Neural cell (in vitro differentiated cells): Measurements from ENCODE around the gene SPINT3. TPM values are rescaled to one million over a fixed set of nuclear protein-coding genes. Genes with fewer than 3 reads are reported as not detected.

ENCODE experiments used
- H2AFZ ChIP-seq: fragments of 200-600, 300-800 bp; sonication (generic), shearing (Covaris generic); 2 replicates; pipeline ENCODE4 v1.6.0; 2014; ENCODE audit warnings: low read depth, mild to moderate bottlenecking, antibody characterized with exemption, low read length, moderate library complexity
- H3F3A ChIP-seq: fragments of 200-600 bp; shearing (Covaris generic); 2 replicates; pipeline ENCODE4 v1.6.1; 2016; ENCODE audit warnings: mild to moderate bottlenecking, moderate library complexity, mixed read lengths, antibody characterized with exemption, low read length; ENCODE audit not compliant: insufficient read depth, poor library complexity, severe bottlenecking
- H3K27ac ChIP-seq: fragments of 200-600, 300-800 bp; sonication (generic), shearing (Covaris generic); 2 replicates; pipeline ENCODE4 v1.5.1; 2014; ENCODE audit warnings: mild to moderate bottlenecking, low read length, moderate library complexity
- H3K27me3 ChIP-seq: fragments of 300-800, 200-600 bp; sonication (generic), shearing (Covaris generic); 2 replicates; pipeline ENCODE4 v1.6.0; 2014; ENCODE audit warnings: mild to moderate bottlenecking, low read depth, low read length, moderate library complexity; ENCODE audit not compliant: insufficient read depth
- H3K36me3 ChIP-seq: fragments of 300-800, 200-600 bp; sonication (generic), shearing (Covaris generic); 2 replicates; pipeline ENCODE4 v1.5.1; 2014; ENCODE audit warnings: mild to moderate bottlenecking, antibody characterized with exemption, low read length, moderate library complexity; ENCODE audit not compliant: insufficient read depth
- H3K4me2 ChIP-seq: fragments of 300-800, 200-600 bp; sonication (generic), shearing (Covaris generic); 2 replicates; pipeline ENCODE4 v1.6.0; 2014; ENCODE audit warnings: mild to moderate bottlenecking, low read length
- H3K4me3 ChIP-seq: fragments of 300-800, 200-600 bp; sonication (generic), shearing (Covaris generic); 2 replicates; pipeline ENCODE4 v1.5.1; 2014; ENCODE audit warnings: mild to moderate bottlenecking, low read length, moderate library complexity
- H3K79me2 ChIP-seq: fragments of 200-600 bp; shearing (Covaris generic); replicated peaks from 2 replicates; pipeline ENCODE4 v1.6.0; 2014; ENCODE audit warnings: mild to moderate bottlenecking, low read length, moderate library complexity; ENCODE audit not compliant: insufficient read depth
- H3K9ac ChIP-seq: fragments of 300-800, 200-600 bp; sonication (generic), shearing (Covaris generic); 2 replicates; pipeline ENCODE4 v1.6.1; 2016; ENCODE audit warnings: mild to moderate bottlenecking, low read length, mixed read lengths
- H3K9me2 ChIP-seq: fragments of 200-600 bp; shearing (Covaris generic); 2 replicates; pipeline ENCODE4 v1.6.1; 2016; ENCODE audit warnings: mild to moderate bottlenecking, low read length, mixed read lengths; ENCODE audit not compliant: insufficient read depth
- H3K9me3 ChIP-seq: fragments of 200-600, 300-800 bp; sonication (generic), shearing (Covaris generic); 2 replicates; pipeline ENCODE4 v1.6.1; 2016; ENCODE audit warnings: mild to moderate bottlenecking, mixed run types, low read length, moderate library complexity, mixed read lengths
- H4K20me1 ChIP-seq: fragments of 200-600 bp; shearing (Covaris generic); 2 replicates; pipeline ENCODE4 v1.6.1; 2016; ENCODE audit warnings: mild to moderate bottlenecking, mixed run types; ENCODE audit not compliant: insufficient read depth
- EP300 ChIP-seq: fragments of 450-650 bp; conservative IDR thresholded peaks from 2 replicates; pipeline ENCODE4 v1.6.1; 2014; ENCODE audit warnings: antibody characterized with exemption, mild to moderate bottlenecking, moderate library complexity; ENCODE audit not compliant: poor library complexity, severe bottlenecking
- EZH2 ChIP-seq: fragments of 200-600, 300-800 bp; shearing (Covaris generic), sonication (generic); IDR thresholded peaks from 2 replicates; pipeline ENCODE4 v1.6.1; 2014; ENCODE audit warnings: antibody characterized with exemption, low read length, borderline replicate concordance, mild to moderate bottlenecking; ENCODE audit not compliant: insufficient read depth, poor library complexity, severe bottlenecking
- MXI1 ChIP-seq: fragments of 450-650 bp; conservative IDR thresholded peaks from 2 replicates; pipeline ENCODE4 v1.6.1; 2014; ENCODE audit warnings: antibody characterized with exemption, mild to moderate bottlenecking; ENCODE audit not compliant: poor library complexity, severe bottlenecking
- POLR2AphosphoS5 ChIP-seq: IDR thresholded peaks from 2 replicates; pipeline ENCODE4 v1.6.1; 2012
- RAD21 ChIP-seq: fragments of 450-650 bp; conservative IDR thresholded peaks from 2 replicates; pipeline ENCODE4 v1.6.1; 2014; ENCODE audit warnings: antibody characterized with exemption, mild to moderate bottlenecking, moderate library complexity
- REST ChIP-seq: IDR thresholded peaks from 2 replicates; pipeline ENCODE4 v1.6.1; 2012; ENCODE audit warnings: borderline replicate concordance
- SMC3 ChIP-seq: fragments of 450-650 bp; conservative IDR thresholded peaks from 2 replicates; pipeline ENCODE4 v1.6.1; 2014; ENCODE audit warnings: antibody characterized with exemption, mild to moderate bottlenecking, moderate library complexity; ENCODE audit not compliant: poor library complexity
- TAF1 ChIP-seq: IDR thresholded peaks from 2 replicates; pipeline ENCODE4 v1.6.1; 2012; ENCODE audit warnings: low read depth
- polyA plus RNA-seq: library from polyadenylated mRNA; depleted of rRNA; stranded (reverse); fragments of >200 nt; gene quantifications from 2 replicates; pipeline ENCODE4 v1.2.3, GENCODE V29; 2014
- TF ChIP-seq, protein P1 (sequence below): fragments of 450-650 bp; IDR thresholded peaks from 2 replicates; pipeline ENCODE4 v1.5.1; 2014; ENCODE audit warnings: antibody characterized with exemption, mild to moderate bottlenecking, moderate library complexity; ENCODE audit not compliant: poor library complexity, severe bottlenecking

Gene SPINT3
- polyA plus RNA-seq, 1 donor from 2014 or later: not detected

DNA sequence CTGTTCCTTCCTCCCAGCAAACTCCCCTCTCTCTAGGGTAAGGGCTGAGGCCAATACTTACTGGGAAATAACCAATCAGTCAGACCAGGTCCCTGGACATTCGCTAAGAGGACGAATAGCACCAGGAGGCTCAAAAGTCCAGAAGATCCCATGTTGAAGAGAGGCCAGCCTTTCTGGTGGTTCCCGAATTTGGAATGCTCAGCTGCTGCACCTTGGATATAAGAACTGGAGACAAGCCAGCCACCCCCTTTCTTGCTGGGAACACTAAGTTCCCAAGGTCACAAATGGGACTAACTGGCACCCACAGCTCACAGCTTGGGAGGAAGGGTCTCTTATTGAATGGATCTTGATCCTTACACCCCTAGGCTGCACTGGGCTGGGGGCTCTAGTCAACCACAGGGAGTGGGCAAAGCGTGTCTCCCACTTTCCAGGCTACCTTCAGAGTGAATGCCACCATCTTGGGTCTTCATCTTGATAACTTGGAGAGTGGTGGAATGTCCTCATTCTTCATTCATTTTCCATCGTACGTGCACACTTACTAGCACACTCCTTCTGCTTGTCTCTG, 31.9 kb upstream of the SPINT3 start, which contains the start of gene EPPIN:
EPPIN (minus strand) TSS at position 196 of the 565 bp plus-strand sequence; CDS start at position 152, 44 bp downstream.
- Histone ChIP-seq H3K27ac (no peak within 1 kb of the TSS), H3K9me3 (no peaks in the 10 kb centered on the region), H3K79me2 (no peaks in the 10 kb centered on the region), H3F3A (no peaks in the 10 kb centered on the region), H3K4me2 (no peak within 1 kb of the TSS), H2AFZ (no peak within 1 kb of the TSS), H4K20me1 (no peaks in the 10 kb centered on the region), H3K36me3 (no peaks in the 10 kb centered on the region), H3K4me3 (no peak within 1 kb of the TSS), H3K27me3 (no peaks in the 10 kb centered on the region), H3K9me2 (no peaks in the 10 kb centered on the region), H3K9ac (no peak within 1 kb of the TSS)
- TF ChIP-seq, protein P1, sequence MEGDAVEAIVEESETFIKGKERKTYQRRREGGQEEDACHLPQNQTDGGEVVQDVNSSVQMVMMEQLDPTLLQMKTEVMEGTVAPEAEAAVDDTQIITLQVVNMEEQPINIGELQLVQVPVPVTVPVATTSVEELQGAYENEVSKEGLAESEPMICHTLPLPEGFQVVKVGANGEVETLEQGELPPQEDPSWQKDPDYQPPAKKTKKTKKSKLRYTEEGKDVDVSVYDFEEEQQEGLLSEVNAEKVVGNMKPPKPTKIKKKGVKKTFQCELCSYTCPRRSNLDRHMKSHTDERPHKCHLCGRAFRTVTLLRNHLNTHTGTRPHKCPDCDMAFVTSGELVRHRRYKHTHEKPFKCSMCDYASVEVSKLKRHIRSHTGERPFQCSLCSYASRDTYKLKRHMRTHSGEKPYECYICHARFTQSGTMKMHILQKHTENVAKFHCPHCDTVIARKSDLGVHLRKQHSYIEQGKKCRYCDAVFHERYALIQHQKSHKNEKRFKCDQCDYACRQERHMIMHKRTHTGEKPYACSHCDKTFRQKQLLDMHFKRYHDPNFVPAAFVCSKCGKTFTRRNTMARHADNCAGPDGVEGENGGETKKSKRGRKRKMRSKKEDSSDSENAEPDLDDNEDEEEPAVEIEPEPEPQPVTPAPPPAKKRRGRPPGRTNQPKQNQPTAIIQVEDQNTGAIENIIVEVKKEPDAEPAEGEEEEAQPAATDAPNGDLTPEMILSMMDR: no peak
- no peak for TF ChIP-seq POLR2AphosphoS5
- no peak for TF ChIP-seq MXI1
- TF ChIP-seq REST: no peak
- no peak for TF ChIP-seq EZH2
- no peak for TF ChIP-seq RAD21
- TF ChIP-seq EP300: no peak
- no peak for TF ChIP-seq TAF1
- TF ChIP-seq SMC3: no peak

DNA sequence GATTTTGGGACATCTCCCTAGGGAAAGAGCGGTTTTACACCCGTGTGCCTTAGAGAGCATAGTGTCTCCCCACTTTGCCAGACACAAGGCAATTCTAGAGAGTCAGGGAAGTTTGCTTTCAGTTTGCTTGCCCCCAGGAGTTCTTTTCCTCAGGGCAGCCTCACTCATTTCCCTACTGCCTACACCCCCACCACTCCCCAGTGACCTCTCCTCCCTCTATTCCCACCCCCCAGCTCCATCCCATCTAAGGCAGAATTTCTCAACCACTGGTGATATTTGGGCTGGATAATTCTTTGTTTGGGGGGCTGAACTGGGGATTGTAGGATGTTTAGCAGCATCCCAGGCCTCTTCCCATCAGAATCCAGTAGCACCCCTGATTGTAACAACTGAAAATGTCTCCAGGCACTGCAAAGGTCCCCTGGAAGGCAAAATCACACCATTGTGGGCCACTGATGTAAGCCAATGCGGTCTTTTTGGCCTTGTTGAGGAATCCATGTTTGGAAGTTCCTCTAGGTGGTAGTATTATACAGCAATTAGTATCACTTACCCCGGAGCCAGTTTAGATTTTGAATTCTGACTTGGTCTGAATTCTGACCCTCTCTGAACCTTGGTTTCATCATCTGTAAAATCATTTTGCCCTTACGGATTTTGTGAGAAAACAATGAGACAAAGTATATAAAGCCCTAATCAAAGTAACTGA, 30.5 kb upstream of the SPINT3 start:
- Histone ChIP-seq H3K9me3 (no peaks in the 10 kb centered on the region), H3K9me2 (no peaks in the 10 kb centered on the region), H3K4me2 (no peak overlapping the region), H3K36me3 (no peaks in the 10 kb centered on the region), H2AFZ (no peak overlapping the region), H3K79me2 (no peaks in the 10 kb centered on the region), H3K27ac (no peak overlapping the region), H3K4me3 (no peak overlapping the region), H3K27me3 (no peaks in the 10 kb centered on the region), H3F3A (no peaks in the 10 kb centered on the region), H4K20me1 (no peaks in the 10 kb centered on the region), H3K9ac (no peak overlapping the region)
- TF ChIP-seq SMC3 (peak; percentile 44), EZH2 (no peak), EP300 (no peak), REST (no peak), MXI1 (no peak), POLR2AphosphoS5 (no peak), TAF1 (no peak), RAD21 (peak; percentile 56)
- TF ChIP-seq, protein P1: peak; percentile 55
